GM19239 (cell line): ENCODE measurements around the gene LENG9.
A peak's percentile ranks its signal among the peaks of the same experiment; 100 is the strongest.
"Not testable (repeated sequence)": the region's sequence is repeated elsewhere in the genome, so short reads cannot be mapped to it uniquely, and the experiment has no call there.

Source experiments
- DNase-seq: peaks from one replicate; pipeline ENCODE4 v3.0.0; 2011; ENCODE audit warnings: low spot score; ENCODE audit not compliant: insufficient read length
- FAIRE-seq: peaks from 2 replicates; lab custom pipeline; 2011; peaks lifted over from hg19 to GRCh38; lab: Jason Lieb, UNC

LENG9 gene

GRCh38 chr19:54448040-54448773 lies 15.4 kb downstream of the LENG9 start:
- FAIRE-seq: no peak

GRCh38 chr19:54446349-54446748 lies 17.2 kb downstream of the LENG9 start:
- not testable (repeated sequence) for FAIRE-seq, DNase-seq

More at GRCh38 chr19:54448040-54448773, 15.4 kb downstream of the LENG9 start:
- no peak for DNase-seq

- DNase-seq: no peak
These were observed 18.8 kb downstream of the LENG9 start for GRCh38 chr19:54444737-54445136.

GRCh38 chr19:54440641-54441040 lies 22.9 kb downstream of the LENG9 start:
- no peak for FAIRE-seq
- DNase-seq: no peak

More at GRCh38 chr19:54444737-54445136, 18.8 kb downstream of the LENG9 start:
- FAIRE-seq: no peak

- FAIRE-seq: no peak
- DNase-seq: no peak
These were observed 24.3 kb downstream of the LENG9 start for GRCh38 chr19:54439174-54439851.

GRCh38 chr19:54436628-54437252 lies 26.8 kb downstream of the LENG9 start:
- FAIRE-seq (no peak), DNase-seq (no peak)

GRCh38 chr19:54436031-54436523 lies 27.5 kb downstream of the LENG9 start:
- FAIRE-seq (no peak), DNase-seq (no peak)

- DNase-seq: no peak
- FAIRE-seq: no peak
These were observed 28.0 kb downstream of the LENG9 start for GRCh38 chr19:54435551-54436016.

GRCh38 chr19:54434873-54435214 lies 28.7 kb downstream of the LENG9 start:
- no peak for FAIRE-seq
- no peak for DNase-seq

- no peak for FAIRE-seq
- no peak for DNase-seq
These were observed 29.3 kb downstream of the LENG9 start for GRCh38 chr19:54434112-54434872.

- DNase-seq (no peak), FAIRE-seq (no peak)
These were observed 29.9 kb downstream of the LENG9 start for GRCh38 chr19:54433697-54434096.

GRCh38 chr19:54432144-54432738 lies 31.3 kb downstream of the LENG9 start:
- DNase-seq (no peak), FAIRE-seq (no peak)

GRCh38 chr19:54431255-54431838 lies 32.2 kb downstream of the LENG9 start:
- DNase-seq: no peak
- FAIRE-seq: no peak

- FAIRE-seq: peak; percentile 11
- no peak for DNase-seq
These were observed 33.0 kb downstream of the LENG9 start for GRCh38 chr19:54430306-54431254.

GRCh38 chr19:54429545-54430227 lies 33.9 kb downstream of the LENG9 start:
- FAIRE-seq: no peak
- no peak for DNase-seq

GRCh38 chr19:54429176-54429495 lies 34.4 kb downstream of the LENG9 start:
- no peak for FAIRE-seq

GRCh38 chr19:54428323-54429175 lies 35.0 kb downstream of the LENG9 start:
- FAIRE-seq (no peak), DNase-seq (no peak)

More at GRCh38 chr19:54429176-54429495, 34.4 kb downstream of the LENG9 start:
- no peak for DNase-seq
